Astrocyte of the cerebellum (primary cell): ENCODE data around the gene ZSCAN32.

ENCODE experiments used
- DNase-seq: peaks from one replicate; pipeline ENCODE4 v3.0.0-alpha.2; 2011; ENCODE audit warnings: low read depth
- H3K4me3 ChIP-seq: 2 replicates; pipeline ENCODE4 v1.5.1; 2011; ENCODE audit warnings: mild to moderate bottlenecking, low read depth, low read length, moderate library complexity
- in situ Hi-C: cut with HindIII; loops from 2 replicates; pipeline ENCODE4 v1.10.0; 2017; ENCODE audit warnings: low sequenced_read_pairs
- TF ChIP-seq, protein P1 (sequence below): IDR thresholded peaks from 2 replicates; pipeline ENCODE4 v1.5.1; 2012; ENCODE audit warnings: low read length, low read depth, moderate library complexity, mild to moderate bottlenecking; ENCODE audit errors: missing control alignments

The ZSCAN32 gene

DNA sequence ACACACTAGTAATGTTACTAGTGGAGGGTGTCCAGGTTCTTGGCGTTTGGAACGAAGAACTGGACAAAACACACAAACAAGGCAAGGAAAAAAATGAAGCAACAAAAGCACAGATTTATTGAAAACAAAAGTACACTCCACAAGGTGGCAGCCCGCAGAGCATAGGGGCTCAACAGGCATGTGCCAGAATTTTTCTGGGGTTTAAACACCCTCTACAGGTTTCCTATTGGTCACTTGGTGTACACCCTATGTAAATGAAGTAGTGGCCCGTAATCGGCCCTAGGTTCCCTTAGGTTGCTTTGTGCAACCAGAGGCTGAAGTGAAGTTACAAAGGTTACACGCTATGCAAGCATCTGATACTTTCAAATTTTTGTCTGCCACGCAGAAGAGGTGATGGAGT is 37.0 kb downstream of the ZSCAN32 start:
- no peak for DNase-seq
- no peak overlapping the region for H3K4me3 ChIP-seq
- TF ChIP-seq, protein P1, sequence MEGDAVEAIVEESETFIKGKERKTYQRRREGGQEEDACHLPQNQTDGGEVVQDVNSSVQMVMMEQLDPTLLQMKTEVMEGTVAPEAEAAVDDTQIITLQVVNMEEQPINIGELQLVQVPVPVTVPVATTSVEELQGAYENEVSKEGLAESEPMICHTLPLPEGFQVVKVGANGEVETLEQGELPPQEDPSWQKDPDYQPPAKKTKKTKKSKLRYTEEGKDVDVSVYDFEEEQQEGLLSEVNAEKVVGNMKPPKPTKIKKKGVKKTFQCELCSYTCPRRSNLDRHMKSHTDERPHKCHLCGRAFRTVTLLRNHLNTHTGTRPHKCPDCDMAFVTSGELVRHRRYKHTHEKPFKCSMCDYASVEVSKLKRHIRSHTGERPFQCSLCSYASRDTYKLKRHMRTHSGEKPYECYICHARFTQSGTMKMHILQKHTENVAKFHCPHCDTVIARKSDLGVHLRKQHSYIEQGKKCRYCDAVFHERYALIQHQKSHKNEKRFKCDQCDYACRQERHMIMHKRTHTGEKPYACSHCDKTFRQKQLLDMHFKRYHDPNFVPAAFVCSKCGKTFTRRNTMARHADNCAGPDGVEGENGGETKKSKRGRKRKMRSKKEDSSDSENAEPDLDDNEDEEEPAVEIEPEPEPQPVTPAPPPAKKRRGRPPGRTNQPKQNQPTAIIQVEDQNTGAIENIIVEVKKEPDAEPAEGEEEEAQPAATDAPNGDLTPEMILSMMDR = no peak
- in situ Hi-C loops = no loop called here

DNA sequence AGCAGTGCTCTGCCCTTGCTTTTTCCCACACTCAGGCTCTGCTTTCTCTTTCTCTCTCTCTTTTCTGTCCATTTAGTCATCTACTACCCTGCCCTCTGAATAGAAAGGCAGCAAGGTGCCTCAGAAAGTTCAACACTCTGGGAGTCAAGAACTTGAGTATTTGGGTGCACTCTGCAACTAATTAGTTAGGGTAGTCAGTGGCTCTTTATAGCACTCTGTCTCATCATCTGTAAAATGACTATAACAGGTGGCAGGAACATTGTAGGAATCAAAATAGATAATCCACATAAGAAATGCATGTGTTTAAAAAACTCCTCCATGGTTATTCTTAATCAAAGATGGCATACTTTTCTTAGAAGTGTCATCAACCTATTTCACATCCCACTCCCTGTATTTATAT is 37.9 kb downstream of the ZSCAN32 start:
- in situ Hi-C loops = no loop called here
- H3K4me3 ChIP-seq = no peak overlapping the region
- TF ChIP-seq, protein P1 = no peak
- DNase-seq = no peak

DNA sequence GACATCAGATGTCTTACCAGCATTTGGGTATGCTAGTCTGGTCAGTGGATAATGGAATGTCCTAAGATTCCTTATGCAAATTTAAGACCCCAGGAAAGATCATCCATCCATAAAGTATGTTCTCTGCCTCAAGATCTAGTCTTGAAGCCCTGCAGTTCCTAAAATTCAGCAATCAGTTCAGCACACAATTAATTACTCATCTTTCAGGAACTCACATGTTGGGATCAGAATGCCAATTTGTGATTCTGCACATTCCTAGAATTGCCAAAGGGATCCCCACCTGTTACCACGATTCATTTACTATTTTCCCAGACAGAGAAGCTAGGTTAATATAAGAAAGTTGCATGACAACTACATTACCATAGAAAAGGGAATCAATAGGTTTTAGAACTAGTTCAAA is 41.9 kb downstream of the ZSCAN32 start:
- TF ChIP-seq, protein P1 = no peak
- no peak for DNase-seq
- in situ Hi-C loops = no loop called here
- H3K4me3 ChIP-seq = no peak overlapping the region

DNA sequence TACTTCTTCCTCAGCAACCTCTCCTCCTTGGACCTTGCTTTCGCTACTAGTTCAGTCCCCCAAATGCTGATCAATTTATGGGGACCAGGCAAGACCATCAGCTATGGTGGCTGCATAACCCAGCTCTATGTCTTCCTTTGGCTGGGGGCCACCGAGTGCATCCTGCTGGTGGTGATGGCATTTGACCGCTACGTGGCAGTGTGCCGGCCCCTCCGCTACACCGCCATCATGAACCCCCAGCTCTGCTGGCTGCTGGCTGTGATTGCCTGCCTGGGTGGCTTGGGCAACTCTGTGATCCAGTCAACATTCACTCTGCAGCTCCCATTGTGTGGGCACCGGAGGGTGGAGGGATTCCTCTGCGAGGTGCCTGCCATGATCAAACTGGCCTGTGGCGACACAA is 44.7 kb downstream of the ZSCAN32 start:
- TF ChIP-seq, protein P1 = no peak
- DNase-seq = no peak

DNA sequence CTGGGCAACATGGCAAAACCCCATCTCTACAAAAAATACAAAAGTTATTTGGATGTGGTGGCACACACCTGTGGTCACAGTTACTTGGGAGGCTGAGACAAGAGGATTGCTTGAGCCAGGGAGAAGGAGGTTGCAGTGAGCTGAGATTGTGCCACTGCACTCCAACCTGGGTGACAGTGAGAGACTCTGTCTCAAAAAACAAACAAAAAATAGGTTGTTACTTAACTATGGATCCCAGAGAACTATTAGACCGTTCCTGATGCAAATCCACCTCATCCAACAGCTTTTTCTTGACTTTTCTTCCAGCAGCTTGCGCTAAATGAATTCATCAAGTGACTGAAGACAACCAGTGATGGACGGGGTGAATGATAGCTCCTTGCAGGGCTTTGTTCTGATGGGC is 45.2 kb downstream of the ZSCAN32 start, which contains the start of gene OR2C1:
Gene OR2C1 (plus strand): TSS at position 301 of the 400 bp plus-strand sequence. CDS start 52 bp downstream, at position 353.
- TF ChIP-seq, protein P1 = no peak
- H3K4me3 ChIP-seq = no peak within 1 kb of the TSS
- DNase-seq = no peak
- in situ Hi-C loops = no loop called here

More for the DNA sequence above, 44.7 kb downstream of the ZSCAN32 start:
- H3K4me3 ChIP-seq = no peak overlapping the region
- in situ Hi-C loops = no loop called here

DNA sequence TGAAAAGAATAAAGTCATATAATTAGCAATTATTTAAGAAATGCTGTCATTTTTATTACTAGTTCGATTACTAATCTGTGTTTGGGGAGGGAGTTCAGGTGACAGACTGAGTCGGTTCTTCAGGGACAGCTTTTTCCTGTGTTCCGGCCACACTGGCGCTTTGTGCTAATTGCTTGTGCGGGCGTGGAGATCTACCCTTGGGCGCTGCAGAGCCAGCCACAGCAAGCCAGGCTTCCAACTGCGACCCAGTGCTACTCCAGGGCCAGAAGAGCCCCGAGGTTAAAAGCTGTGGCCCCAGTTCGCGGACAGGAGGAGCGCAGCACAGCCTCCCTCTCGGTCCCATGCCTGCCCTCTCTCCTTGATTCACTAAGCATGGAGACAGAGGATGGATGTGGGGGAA is 51.6 kb downstream of the ZSCAN32 start:
- in situ Hi-C loops = no loop called here
- no peak for DNase-seq
- TF ChIP-seq, protein P1 = no peak
- no peak overlapping the region for H3K4me3 ChIP-seq
